Gastrocnemius medialis (tissue), 4 donors: ENCODE results near the gene CDC5L. TPM values are rescaled to one million over a fixed set of nuclear protein-coding genes. Genes with fewer than 3 reads are reported as not detected.

ENCODE experiments used
- ATAC-seq, 2 donors: fragments of 150-250 bp; one replicate each; pipeline ENCODE4 v1.9.1; 2016
- DNase-seq, 2 donors: peaks; one replicate each; pipeline ENCODE4 v3.0.0-alpha.2; 2019
- H3K27ac ChIP-seq, 4 donors: fragments of 200-600 bp; sonication (generic); 1 replicate in 1 of 4; 2 replicates in 3 of 4; pipeline ENCODE4 v1.5.1; 2016 to 2018; ENCODE audit warnings: mild to moderate bottlenecking in 2 of 4, moderate library complexity in 1 of 4
- H3K27me3 ChIP-seq, 3 donors: fragments of 200-600 bp; sonication (generic) in 2 of 3; 1 replicate in 1 of 3; 2 replicates in 2 of 3; pipeline versions ENCODE4 v1.5.1 to v1.6.0; 2016 to 2019; ENCODE audit warnings: mild to moderate bottlenecking in 1 of 3, moderate library complexity in 1 of 3
- H3K36me3 ChIP-seq, 2 donors: fragments of 200-600 bp; sonication (generic) in 1 of 2; one replicate each; pipeline ENCODE4 v1.5.1; 2017 to 2018
- H3K4me1 ChIP-seq, 2 donors: fragments of 200-600 bp; sonication (generic) in 1 of 2; one replicate each; pipeline ENCODE4 v1.5.1; 2016 to 2017; ENCODE audit warnings: mild to moderate bottlenecking in 2 of 2
- H3K4me3 ChIP-seq, 4 donors: fragments of 200-600 bp; sonication (generic) in 3 of 4; 1 replicate in 1 of 4; 2 replicates in 3 of 4; pipeline ENCODE4 v1.5.1; 2016 to 2019; ENCODE audit warnings: mild to moderate bottlenecking in 2 of 4
- H3K9me3 ChIP-seq, 3 donors: fragments of 200-600 bp; sonication (generic) in 2 of 3; 1 replicate in 1 of 3; 2 replicates in 2 of 3; pipeline ENCODE4 v1.5.1; 2016 to 2019
- POLR2A ChIP-seq, 2 donors: fragments of 450-650 bp; IDR thresholded peaks; one replicate each; pipeline ENCODE4 v1.6.1; 2017; ENCODE audit warnings: antibody characterized with exemption in 2 of 2, mild to moderate bottlenecking in 2 of 2, moderate library complexity in 2 of 2
- in situ Hi-C, 4 donors: fragments of 200-750 bp; cut with MboI; loops; one replicate each; pipeline versions ENCODE4 v1.15.0 to v1.8.0; 2017; ENCODE audit warnings: low sequenced_read_pairs in 4 of 4
- intact Hi-C: fragments of 100-400 bp; cut with DNase I; formaldehyde crosslinking; loops from one replicate; pipeline ENCODE4 v1.15.1; 2023; ENCODE audit warnings: low total_unique reads
- total RNA-seq, 4 donors: library from RNA; depleted of rRNA; stranded (reverse); fragments of >200 nt; gene quantifications; one replicate each; pipeline versions ENCODE4 v1.1.0 to v1.2.3, GENCODE V29; 2016
- TF ChIP-seq, protein P1 (sequence below), 5 experiments: fragments of 450-650 bp in 3 of 5; fragments of 200-600 bp in 2 of 5; sonication (generic) in 2 of 5; IDR thresholded peaks in 4 of 5; conservative IDR thresholded peaks in 1 of 5; 1 replicate in 4 of 5; 2 replicates in 1 of 5; pipeline ENCODE4 v1.5.1; 2016 to 2019; ENCODE audit warnings: antibody characterized with exemption in 5 of 5, mild to moderate bottlenecking in 3 of 5, moderate library complexity in 3 of 5

Gene CDC5L
- total RNA-seq, 4 donors from 2014 or later, result 26.3 to 30.3 (median 27.7) TPM

DNA sequence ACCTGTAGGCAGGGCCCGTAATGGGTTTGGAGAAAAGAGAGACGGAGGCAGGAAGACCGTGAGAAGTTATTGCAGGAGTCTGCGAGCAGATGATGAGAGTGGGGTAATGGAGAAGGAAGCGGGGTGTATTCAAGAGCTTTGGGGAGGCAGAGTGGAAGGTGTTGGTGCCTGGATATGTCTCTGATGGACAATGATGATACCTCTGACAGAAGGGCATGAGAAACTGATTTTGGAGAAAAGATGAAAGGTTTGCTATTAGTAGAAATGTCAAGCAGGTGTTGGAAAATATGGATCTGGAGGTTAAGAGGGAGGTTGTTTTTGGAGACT is 69.4 kb downstream of the CDC5L start:
- no peaks in the 10 kb centered on the region for H3K27me3 ChIP-seq
- no peaks in the 10 kb centered on the region for H3K36me3 ChIP-seq
- intact Hi-C loops, result loop anchor here (1.0 kb wide), 1 partner anchor 26 kb away; no protein-coding TSS in a partner anchor
- H3K9me3 ChIP-seq, result no peaks in the 10 kb centered on the region
- no peak overlapping the region for H3K4me3 ChIP-seq
- in situ Hi-C loops, result loop anchor here in 1 of 4 donors (25.0 kb wide), 1 partner anchor 1455 kb away; no protein-coding TSS in a partner anchor
- no peak overlapping the region for H3K27ac ChIP-seq
- H3K4me1 ChIP-seq, result peaks cover 5 to 7% of the 10 kb centered on the region in 2 donors
- DNase-seq, result no peak
- ATAC-seq, result no peak
- TF ChIP-seq, protein P1, sequence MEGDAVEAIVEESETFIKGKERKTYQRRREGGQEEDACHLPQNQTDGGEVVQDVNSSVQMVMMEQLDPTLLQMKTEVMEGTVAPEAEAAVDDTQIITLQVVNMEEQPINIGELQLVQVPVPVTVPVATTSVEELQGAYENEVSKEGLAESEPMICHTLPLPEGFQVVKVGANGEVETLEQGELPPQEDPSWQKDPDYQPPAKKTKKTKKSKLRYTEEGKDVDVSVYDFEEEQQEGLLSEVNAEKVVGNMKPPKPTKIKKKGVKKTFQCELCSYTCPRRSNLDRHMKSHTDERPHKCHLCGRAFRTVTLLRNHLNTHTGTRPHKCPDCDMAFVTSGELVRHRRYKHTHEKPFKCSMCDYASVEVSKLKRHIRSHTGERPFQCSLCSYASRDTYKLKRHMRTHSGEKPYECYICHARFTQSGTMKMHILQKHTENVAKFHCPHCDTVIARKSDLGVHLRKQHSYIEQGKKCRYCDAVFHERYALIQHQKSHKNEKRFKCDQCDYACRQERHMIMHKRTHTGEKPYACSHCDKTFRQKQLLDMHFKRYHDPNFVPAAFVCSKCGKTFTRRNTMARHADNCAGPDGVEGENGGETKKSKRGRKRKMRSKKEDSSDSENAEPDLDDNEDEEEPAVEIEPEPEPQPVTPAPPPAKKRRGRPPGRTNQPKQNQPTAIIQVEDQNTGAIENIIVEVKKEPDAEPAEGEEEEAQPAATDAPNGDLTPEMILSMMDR (IDR thresholded peaks at IDR 0.05 in 4 of 5, conservative IDR thresholded peaks at IDR 0.05 in 1 of 5), result no peak
- TF ChIP-seq POLR2A (IDR thresholded peaks at IDR 0.05), result no peak

DNA sequence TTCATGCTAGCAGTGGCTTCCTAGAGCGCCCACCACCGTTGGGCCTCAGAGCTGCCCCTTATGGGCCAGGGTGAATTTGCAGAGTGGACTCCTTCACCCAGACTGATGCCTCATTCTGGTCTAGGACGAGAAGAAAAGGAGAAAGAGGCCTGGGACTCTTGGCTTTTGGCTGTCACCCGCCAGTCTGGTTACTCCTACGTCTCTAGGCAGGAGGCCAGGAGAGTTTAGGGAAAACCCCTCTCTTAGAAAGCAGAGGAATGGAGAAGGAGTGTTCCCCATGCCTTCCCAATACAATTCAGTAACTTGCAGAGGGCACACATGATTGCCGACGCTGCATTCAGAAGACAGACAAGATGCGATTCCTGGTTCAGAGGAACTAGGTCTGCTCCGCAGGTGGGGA is 70.1 kb downstream of the CDC5L start:
- ATAC-seq, result no peak
- intact Hi-C loops, result no loop called here
- in situ Hi-C loops, result loop anchor here in 1 of 4 donors (25.0 kb wide), 1 partner anchor 1455 kb away; no protein-coding TSS in a partner anchor
- Histone ChIP-seq H3K4me1 (peaks cover 1 to 7% of the 10 kb centered on the region in 2 donors), H3K27ac (no peak overlapping the region), H3K36me3 (no peaks in the 10 kb centered on the region), H3K9me3 (no peaks in the 10 kb centered on the region), H3K27me3 (no peaks in the 10 kb centered on the region), H3K4me3 (no peak overlapping the region)
- no peak for TF ChIP-seq POLR2A (IDR thresholded peaks at IDR 0.05)
- TF ChIP-seq, protein P1 (IDR thresholded peaks at IDR 0.05 in 4 of 5, conservative IDR thresholded peaks at IDR 0.05 in 1 of 5), result no peak
- no peak for DNase-seq

DNA sequence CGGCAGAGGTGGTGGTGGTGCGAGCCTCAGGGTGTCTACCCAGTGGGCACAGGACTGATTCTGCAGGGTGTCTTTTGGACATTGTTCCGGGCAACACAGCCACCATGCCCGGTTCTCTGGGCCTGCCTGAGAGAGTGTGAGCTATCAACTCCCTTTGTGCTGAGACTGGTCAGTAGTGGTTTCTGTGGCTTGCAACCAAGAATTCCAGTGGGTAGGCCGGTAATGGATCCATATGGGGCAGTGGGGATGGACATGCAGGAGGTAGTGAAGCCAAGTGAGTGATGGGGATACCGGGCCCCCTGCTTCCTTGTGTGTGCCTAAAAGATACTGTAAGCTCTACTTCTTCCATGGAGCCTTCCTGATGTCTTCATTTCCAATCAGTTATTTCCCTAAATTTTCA is 71.0 kb downstream of the CDC5L start:
- no peak overlapping the region for H3K27ac ChIP-seq
- in situ Hi-C loops (loop anchor here in 1 of 4 donors (25.0 kb wide), 1 partner anchor 1454 kb away; no protein-coding TSS in a partner anchor), intact Hi-C loops (no loop called here)
- no peaks in the 10 kb centered on the region for H3K9me3 ChIP-seq
- DNase-seq, result no peak
- TF ChIP-seq POLR2A (IDR thresholded peaks at IDR 0.05), result no peak
- TF ChIP-seq, protein P1 (IDR thresholded peaks at IDR 0.05 in 4 of 5, conservative IDR thresholded peaks at IDR 0.05 in 1 of 5), result no peak
- H3K4me3 ChIP-seq, result no peak overlapping the region
- no peaks in the 10 kb centered on the region for H3K27me3 ChIP-seq
- peaks cover 0 to 7% of the 10 kb centered on the region in 2 donors for H3K4me1 ChIP-seq
- H3K36me3 ChIP-seq, result no peaks in the 10 kb centered on the region
- no peak for ATAC-seq

DNA sequence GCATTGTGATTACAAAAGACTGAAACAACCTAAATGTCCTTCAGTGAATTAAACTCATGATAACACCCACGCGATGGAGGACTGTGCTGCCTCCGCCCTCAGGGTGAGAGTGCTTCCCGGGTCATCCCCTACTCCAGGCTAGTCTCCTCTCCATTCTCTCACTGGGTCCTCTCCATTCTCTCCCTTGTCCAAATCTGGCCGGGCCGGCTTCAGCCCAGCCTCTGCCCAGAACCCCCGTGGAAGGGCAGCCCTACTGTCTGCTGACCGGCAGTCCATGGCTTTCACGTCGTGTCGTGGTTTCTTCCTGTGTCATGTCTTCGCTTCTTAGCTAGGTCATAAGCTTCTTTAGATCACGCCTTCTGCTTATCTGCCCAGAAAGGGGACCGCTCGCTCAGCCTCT is 74.8 kb downstream of the CDC5L start:
- no peaks in the 10 kb centered on the region for H3K4me1 ChIP-seq
- TF ChIP-seq, protein P1 (IDR thresholded peaks at IDR 0.05 in 4 of 5, conservative IDR thresholded peaks at IDR 0.05 in 1 of 5), result no peak
- no peak for TF ChIP-seq POLR2A (IDR thresholded peaks at IDR 0.05)
- H3K36me3 ChIP-seq, result no peaks in the 10 kb centered on the region
- H3K9me3 ChIP-seq, result no peaks in the 10 kb centered on the region
- no peak overlapping the region for H3K27ac ChIP-seq
- intact Hi-C loops, result no loop called here
- no peak for DNase-seq
- no peak overlapping the region for H3K4me3 ChIP-seq
- H3K27me3 ChIP-seq, result no peaks in the 10 kb centered on the region
- ATAC-seq, result no peak
- in situ Hi-C loops, result loop anchor here in 1 of 4 donors (25.0 kb wide), 1 partner anchor 1450 kb away; no protein-coding TSS in a partner anchor
